ENCODE results near the gene PIK3CD.

GRCh38 chr1:9699361-9699760, 47.8 kb downstream of the PIK3CD start:
- TF ChIP-seq POLR2A (IDR thresholded peaks at IDR 0.05) (no peak), CTCF (IDR thresholded peaks at IDR 0.05) (no peak)
